ENCODE measurements around the gene PRSS12. TPM values are rescaled to one million over a fixed set of nuclear protein-coding genes. Genes with fewer than 3 reads are reported as not detected.

PRSS12 gene
- polyA plus RNA-seq, 3 donors: 0.43 to 6.0 (median 0.56) TPM

DNA sequence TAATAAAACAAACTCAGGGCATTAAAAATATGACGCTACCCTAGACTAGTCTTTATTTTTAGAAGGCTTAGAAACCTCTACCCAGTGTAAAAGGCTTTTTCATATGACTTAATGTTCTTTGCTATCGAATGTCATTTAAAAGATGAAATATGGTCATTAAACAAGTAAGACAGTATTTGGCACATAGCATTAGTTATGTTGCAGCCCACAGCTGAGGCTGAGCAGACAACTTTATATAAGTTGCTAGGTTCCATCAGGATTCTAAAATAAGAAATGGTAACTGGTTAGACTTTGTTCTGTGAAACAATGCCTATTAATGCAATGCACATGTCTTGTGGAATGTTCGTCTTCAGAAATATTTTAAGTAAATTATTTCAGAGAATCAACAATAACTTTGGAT lies 10.4 kb upstream of the PRSS12 start:
- WGBS, 3 donors: 68 to 81% (median 80%) methylated on average over 3 of the region's 3 CpGs
- H3K27ac ChIP-seq (ENCODE audit: low read depth, low read length): no peak overlapping the region

DNA sequence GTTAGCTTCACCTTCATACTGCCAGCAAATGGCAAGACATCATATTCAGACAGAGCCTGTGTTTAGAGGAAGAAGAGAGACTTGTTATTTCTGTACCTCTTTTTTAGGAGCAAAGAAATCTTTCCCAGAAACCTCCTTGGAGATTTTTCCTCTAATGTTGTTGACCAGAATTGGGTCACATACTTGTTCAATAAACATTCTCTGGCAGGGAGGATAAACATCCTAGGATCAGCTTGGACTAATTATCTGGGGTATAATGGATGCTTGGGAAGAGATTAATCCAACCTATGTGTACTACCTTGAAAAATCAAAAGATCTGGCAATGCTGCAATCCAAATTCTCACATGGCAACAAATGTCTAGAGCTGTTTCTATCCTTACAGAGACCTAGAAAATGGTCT lies 8.4 kb upstream of the PRSS12 start:
- H3K27ac ChIP-seq (ENCODE audit: low read depth, low read length): no peak overlapping the region

DNA sequence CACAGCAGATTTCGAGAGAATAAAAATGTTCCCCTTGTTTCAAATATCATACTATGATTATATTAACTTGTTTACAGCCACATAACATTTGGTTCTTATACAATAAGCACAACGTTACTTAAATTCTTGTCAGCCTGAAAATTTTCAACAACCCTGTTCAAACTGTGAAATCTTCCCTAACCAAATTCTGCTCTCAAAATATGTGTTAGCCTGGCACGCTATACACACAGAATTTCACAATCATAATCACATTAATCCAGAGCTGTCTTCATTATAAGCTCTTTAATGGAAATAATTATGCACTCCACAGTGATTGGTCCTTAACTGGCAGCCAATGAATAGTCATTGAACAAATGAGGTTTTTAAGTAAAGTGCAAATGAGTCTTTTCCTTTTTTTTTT lies 7.3 kb upstream of the PRSS12 start:
- H3K27ac ChIP-seq (ENCODE audit: low read depth, low read length): no peak overlapping the region
- WGBS, 3 donors: 77 to 85% (median 81%) methylated on average over 3 of the region's 3 CpGs

- 45 to 59% (median 46%) methylated on average over 2 of the region's 2 CpGs for WGBS, 3 donors
- H3K27ac ChIP-seq (ENCODE audit: low read depth, low read length): no peak overlapping the region
Measured at GRCh38 chr4:118357601-118358000, 4.8 kb upstream of the PRSS12 start.

DNA sequence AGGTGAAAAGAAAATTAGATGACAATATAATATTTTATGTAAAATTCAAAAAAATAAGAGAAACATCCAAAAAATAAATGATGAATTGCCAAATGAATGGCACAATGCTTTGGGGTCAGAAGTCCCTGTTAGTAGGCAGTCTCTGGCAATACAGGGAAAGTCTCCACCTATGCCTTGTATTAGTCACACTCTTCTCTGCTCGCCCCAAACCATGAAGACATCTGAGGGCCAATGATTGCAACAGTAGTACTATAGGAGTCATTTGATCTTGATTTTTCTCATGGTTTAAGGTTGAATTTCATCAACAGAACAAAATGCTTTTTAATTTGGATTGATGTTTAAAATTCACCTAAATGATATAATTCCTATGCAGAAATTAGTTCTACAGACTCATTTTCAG lies 3.9 kb upstream of the PRSS12 start:
- WGBS, 3 donors: 91 to 97% (median 93%) methylated on average over 1 of the region's 1 CpG
- H3K27ac ChIP-seq (ENCODE audit: low read depth, low read length): no peak overlapping the region

GRCh38 chr4:118356111-118356510 lies 3.3 kb upstream of the PRSS12 start:
- H3K27ac ChIP-seq (ENCODE audit: low read depth, low read length): no peak overlapping the region
- 88 to 91% (median 88%) methylated on average over 4 of the region's 4 CpGs for WGBS, 3 donors

DNA sequence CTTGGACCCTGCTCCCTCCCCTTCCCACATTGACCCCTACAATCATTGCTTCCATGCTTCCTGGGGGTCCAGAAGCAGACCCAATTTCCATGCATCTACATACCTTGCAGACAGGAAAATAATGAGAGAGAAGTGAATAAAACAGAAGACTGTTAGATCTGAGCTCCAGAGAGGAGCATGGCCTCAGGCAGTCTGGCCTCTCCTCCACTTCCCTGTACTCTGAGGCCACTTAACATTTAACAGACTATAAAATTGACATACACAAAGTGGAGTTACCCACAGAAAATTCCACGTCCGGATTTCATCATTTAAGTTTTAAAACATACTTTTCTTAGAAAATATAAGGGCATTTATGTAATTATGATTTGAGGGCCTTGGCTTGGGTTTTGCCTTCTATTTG lies 2.1 kb upstream of the PRSS12 start:
- no peak overlapping the region for H3K27ac ChIP-seq (ENCODE audit: low read depth, low read length)
- 80 to 91% (median 82%) methylated on average over 2 of the region's 2 CpGs for WGBS, 3 donors

DNA sequence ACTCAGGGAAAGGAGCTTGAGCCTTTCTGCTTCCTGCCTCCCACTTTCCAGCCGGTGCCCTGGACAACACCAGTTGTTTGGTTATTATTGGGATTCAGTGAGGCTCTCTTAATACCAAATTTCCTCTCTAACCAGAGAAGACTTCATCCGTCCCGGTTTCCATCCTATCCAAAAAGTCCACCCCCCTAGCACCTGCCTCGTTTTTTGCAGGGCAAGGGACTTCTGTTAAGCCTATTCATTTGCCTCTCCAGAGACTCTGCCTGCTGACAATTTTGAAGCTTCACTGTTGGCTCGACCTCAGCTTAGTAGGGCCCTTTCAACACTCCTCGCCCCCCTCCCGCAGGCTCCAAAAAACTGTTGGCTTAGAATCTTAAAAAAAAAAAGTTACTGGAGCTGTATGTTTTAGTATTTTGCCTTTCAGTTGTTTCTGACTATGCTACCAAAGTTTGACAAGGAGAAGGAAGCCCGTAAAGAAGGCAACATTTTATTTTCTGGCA lies 779 bp upstream of the PRSS12 start:
- WGBS, 3 donors: 30 to 47% (median 34%) methylated on average over 8 of the region's 8 CpGs
- no peak overlapping the region for H3K27ac ChIP-seq (ENCODE audit: low read depth, low read length)

GRCh38 chr4:118351851-118352827 lies 664 bp downstream of the PRSS12 start:
- no peak overlapping the region for H3K27ac ChIP-seq (ENCODE audit: low read depth, low read length)
- WGBS, 3 donors: 1 to 6% (median 4%) methylated on average over 76 to 82 of the region's 82 CpGs

GRCh38 chr4:118350961-118351360 lies 1.8 kb downstream of the PRSS12 start:
- no peak overlapping the region for H3K27ac ChIP-seq (ENCODE audit: low read depth, low read length)
- WGBS, 3 donors: 35 to 65% (median 60%) methylated on average over 3 of the region's 3 CpGs

- WGBS, 3 donors: 88 to 96% (median 92%) methylated on average over 5 of the region's 5 CpGs
Measured at GRCh38 chr4:118348886-118349285, 3.9 kb downstream of the PRSS12 start.

GRCh38 chr4:118346495-118346894 lies 6.3 kb downstream of the PRSS12 start:
- H3K27ac ChIP-seq (ENCODE audit: low read depth, low read length): no peak overlapping the region
- WGBS, 3 donors: 60 to 91% (median 87%) methylated on average over 4 of the region's 4 CpGs

More at GRCh38 chr4:118348886-118349285, 3.9 kb downstream of the PRSS12 start:
- H3K27ac ChIP-seq (ENCODE audit: low read depth, low read length): no peak overlapping the region

DNA sequence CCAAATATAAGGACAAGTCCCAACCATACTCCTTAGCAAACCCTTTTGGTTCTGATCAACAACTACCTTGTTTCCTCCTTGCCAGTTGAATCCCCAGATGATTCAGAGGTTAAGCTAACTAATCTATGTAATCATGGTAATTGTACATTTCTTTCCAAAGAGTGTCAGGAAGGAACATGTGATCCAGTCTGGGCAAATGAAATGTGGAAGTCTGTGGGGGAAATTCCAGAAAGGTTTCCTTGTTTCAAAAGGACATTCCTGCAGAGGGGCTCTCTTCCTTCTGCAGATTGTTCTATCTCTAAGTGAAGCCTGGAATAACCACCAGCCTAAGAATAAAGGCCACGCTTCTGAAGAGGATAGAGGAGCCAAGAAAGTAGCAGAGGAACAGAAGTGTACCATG lies 7.0 kb downstream of the PRSS12 start:
- H3K27ac ChIP-seq (ENCODE audit: low read depth, low read length): no peak overlapping the region
- 66 to 100% (median 72%) methylated on average over 1 of the region's 1 CpG for WGBS, 3 donors

DNA sequence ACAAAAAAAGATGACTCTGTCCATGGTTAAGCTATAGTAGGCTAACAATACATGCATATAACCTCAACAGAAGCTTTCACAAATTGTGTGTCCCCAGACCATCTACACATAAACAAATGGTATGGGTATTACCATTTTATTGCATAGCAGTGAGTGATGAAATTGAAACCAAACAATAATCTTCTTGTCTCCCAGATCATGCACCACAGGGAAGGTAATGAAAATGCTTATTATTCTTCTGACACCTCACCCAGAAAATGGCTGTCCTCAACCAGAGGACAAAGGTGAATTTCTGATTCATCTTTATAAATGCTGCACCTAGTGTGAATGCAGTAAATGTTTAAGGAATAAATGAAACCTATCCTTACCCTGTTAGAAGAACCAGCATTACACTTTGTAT lies 8.0 kb downstream of the PRSS12 start:
- no peak overlapping the region for H3K27ac ChIP-seq (ENCODE audit: low read depth, low read length)

- 92 to 100% (median 97%) methylated on average over 3 of the region's 3 CpGs for WGBS, 3 donors
- H3K27ac ChIP-seq (ENCODE audit: low read depth, low read length): no peak overlapping the region
Measured at GRCh38 chr4:118343501-118343900, 9.3 kb downstream of the PRSS12 start.

GRCh38 chr4:118340109-118340508 lies 12.7 kb downstream of the PRSS12 start:
- no peak overlapping the region for H3K27ac ChIP-seq (ENCODE audit: low read depth, low read length)
- 79 to 84% (median 81%) methylated on average over 2 of the region's 2 CpGs for WGBS, 3 donors

GRCh38 chr4:118338981-118339765 lies 13.6 kb downstream of the PRSS12 start:
- no peak overlapping the region for H3K27ac ChIP-seq (ENCODE audit: low read depth, low read length)
- WGBS, 3 donors: 67 to 81% (median 67%) methylated on average over 1 of the region's 1 CpG

GRCh38 chr4:118338518-118338917 lies 14.3 kb downstream of the PRSS12 start:
- WGBS, 3 donors: 79 to 94% (median 90%) methylated on average over 1 of the region's 1 CpG
- H3K27ac ChIP-seq (ENCODE audit: low read depth, low read length): no peak overlapping the region

GRCh38 chr4:118337954-118338353 lies 14.8 kb downstream of the PRSS12 start:
- no peak overlapping the region for H3K27ac ChIP-seq (ENCODE audit: low read depth, low read length)
- 94 to 98% (median 95%) methylated on average over 4 of the region's 4 CpGs for WGBS, 3 donors

Data from adipose tissue (tissue), 3 donors.